SK-N-SH (cell line): Measurements from ENCODE around the gene MFSD2B.

Experiments
- EP300 ChIP-seq, 2 experiments: IDR thresholded peaks; 2 replicates each; pipeline versions ENCODE4 v1.4.0 to v1.6.1; 2012; ENCODE audit warnings: borderline replicate concordance in 1 of 2, low read depth in 1 of 2, low read length in 1 of 2
- EZH2phosphoT487 ChIP-seq: fragments of 200-600 bp; sonication (generic); IDR thresholded peaks from 2 replicates; pipeline ENCODE4 v1.6.1; 2017; ENCODE audit warnings: low read depth, mixed run types, mild to moderate bottlenecking, antibody characterized with exemption, moderate library complexity, borderline replicate concordance
- FOSL2 ChIP-seq: IDR thresholded peaks from 2 replicates; pipeline ENCODE4 v1.4.0; 2012; ENCODE audit warnings: low read depth, mild to moderate bottlenecking, moderate library complexity, borderline replicate concordance
- FOXM1 ChIP-seq: IDR thresholded peaks from 2 replicates; pipeline ENCODE4 v1.4.0; 2012; ENCODE audit warnings: low read depth, mild to moderate bottlenecking
- GABPA ChIP-seq: IDR thresholded peaks from 2 replicates; pipeline ENCODE4 v1.4.0; 2012; ENCODE audit warnings: low read depth, mild to moderate bottlenecking
- JUND ChIP-seq: IDR thresholded peaks from 2 replicates; pipeline ENCODE4 v1.4.0; 2012
- MEF2A ChIP-seq: IDR thresholded peaks from 2 replicates; pipeline ENCODE4 v1.4.0; 2012; ENCODE audit warnings: low read depth, borderline replicate concordance
- POLR2AphosphoS5 ChIP-seq: IDR thresholded peaks from 2 replicates; pipeline ENCODE4 v1.6.1; 2012; ENCODE audit warnings: low read depth, low read length
- RAD21 ChIP-seq: IDR thresholded peaks from 2 replicates; pipeline ENCODE4 v1.6.1; 2012; ENCODE audit warnings: mild to moderate bottlenecking, low read length
- YY1 ChIP-seq: IDR thresholded peaks from 2 replicates; pipeline ENCODE4 v1.4.0; 2012; ENCODE audit warnings: low read depth, mild to moderate bottlenecking
- TF ChIP-seq, protein P1 (sequence below): IDR thresholded peaks from 2 replicates; pipeline ENCODE4 v1.6.1; 2012; ENCODE audit warnings: mild to moderate bottlenecking, low read depth, low read length, moderate library complexity
- TF ChIP-seq, protein P2 (sequence below): fragments of 200-600 bp; sonication (generic); IDR thresholded peaks from 2 replicates; pipeline ENCODE4 v1.6.1; 2017; ENCODE audit warnings: antibody characterized with exemption, mild to moderate bottlenecking, moderate library complexity

DNA sequence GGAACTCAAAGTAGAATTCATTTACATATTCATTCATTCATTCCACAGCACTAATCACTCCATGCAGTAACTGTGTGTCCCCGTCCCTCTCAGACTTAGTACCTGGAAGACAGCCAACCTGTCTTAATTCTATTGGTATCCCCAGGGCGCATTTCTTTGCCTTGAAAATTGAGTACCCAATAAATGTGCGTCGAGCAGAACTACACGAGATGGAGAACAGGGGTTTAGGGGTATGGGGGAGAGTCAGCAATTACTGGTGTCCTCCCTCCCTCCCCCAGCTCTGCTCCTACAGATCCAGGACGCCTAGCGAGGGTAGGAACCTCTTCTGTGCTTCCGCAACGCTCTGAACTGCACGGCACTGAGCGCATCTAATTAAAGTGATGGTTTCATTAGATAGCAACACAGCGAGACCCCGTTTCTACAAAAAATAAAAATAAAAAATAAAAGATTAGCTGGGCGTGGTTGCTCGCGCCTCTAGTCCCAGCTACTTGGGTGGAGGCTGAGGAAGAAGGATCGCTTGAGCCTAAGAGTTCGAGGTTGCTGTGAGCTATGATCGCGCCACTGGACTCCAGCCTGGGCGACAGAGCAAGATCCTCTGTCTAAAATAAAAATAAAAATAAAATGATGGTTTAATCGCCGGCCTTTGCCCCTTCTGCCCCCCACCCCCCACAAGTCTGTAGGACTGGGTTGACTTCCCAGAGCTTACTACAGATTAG is 39.0 kb downstream of the MFSD2B start:
- TF ChIP-seq EP300 (IDR thresholded peaks at IDR 0.05; ENCODE audit: borderline replicate concordance in 1 of 2, low read depth in 1 of 2, low read length in 1 of 2) (no peak), POLR2AphosphoS5 (no peak), FOXM1 (no peak), FOSL2 (no peak), JUND (no peak), RAD21 (no peak), MEF2A (no peak), YY1 (no peak), GABPA (no peak), EZH2phosphoT487 (no peak)
- TF ChIP-seq, protein P1, sequence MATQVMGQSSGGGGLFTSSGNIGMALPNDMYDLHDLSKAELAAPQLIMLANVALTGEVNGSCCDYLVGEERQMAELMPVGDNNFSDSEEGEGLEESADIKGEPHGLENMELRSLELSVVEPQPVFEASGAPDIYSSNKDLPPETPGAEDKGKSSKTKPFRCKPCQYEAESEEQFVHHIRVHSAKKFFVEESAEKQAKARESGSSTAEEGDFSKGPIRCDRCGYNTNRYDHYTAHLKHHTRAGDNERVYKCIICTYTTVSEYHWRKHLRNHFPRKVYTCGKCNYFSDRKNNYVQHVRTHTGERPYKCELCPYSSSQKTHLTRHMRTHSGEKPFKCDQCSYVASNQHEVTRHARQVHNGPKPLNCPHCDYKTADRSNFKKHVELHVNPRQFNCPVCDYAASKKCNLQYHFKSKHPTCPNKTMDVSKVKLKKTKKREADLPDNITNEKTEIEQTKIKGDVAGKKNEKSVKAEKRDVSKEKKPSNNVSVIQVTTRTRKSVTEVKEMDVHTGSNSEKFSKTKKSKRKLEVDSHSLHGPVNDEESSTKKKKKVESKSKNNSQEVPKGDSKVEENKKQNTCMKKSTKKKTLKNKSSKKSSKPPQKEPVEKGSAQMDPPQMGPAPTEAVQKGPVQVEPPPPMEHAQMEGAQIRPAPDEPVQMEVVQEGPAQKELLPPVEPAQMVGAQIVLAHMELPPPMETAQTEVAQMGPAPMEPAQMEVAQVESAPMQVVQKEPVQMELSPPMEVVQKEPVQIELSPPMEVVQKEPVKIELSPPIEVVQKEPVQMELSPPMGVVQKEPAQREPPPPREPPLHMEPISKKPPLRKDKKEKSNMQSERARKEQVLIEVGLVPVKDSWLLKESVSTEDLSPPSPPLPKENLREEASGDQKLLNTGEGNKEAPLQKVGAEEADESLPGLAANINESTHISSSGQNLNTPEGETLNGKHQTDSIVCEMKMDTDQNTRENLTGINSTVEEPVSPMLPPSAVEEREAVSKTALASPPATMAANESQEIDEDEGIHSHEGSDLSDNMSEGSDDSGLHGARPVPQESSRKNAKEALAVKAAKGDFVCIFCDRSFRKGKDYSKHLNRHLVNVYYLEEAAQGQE, result 0 out of 2 replicates have a peak, but pooled peaks have one; percentile 8
- TF ChIP-seq, protein P2, sequence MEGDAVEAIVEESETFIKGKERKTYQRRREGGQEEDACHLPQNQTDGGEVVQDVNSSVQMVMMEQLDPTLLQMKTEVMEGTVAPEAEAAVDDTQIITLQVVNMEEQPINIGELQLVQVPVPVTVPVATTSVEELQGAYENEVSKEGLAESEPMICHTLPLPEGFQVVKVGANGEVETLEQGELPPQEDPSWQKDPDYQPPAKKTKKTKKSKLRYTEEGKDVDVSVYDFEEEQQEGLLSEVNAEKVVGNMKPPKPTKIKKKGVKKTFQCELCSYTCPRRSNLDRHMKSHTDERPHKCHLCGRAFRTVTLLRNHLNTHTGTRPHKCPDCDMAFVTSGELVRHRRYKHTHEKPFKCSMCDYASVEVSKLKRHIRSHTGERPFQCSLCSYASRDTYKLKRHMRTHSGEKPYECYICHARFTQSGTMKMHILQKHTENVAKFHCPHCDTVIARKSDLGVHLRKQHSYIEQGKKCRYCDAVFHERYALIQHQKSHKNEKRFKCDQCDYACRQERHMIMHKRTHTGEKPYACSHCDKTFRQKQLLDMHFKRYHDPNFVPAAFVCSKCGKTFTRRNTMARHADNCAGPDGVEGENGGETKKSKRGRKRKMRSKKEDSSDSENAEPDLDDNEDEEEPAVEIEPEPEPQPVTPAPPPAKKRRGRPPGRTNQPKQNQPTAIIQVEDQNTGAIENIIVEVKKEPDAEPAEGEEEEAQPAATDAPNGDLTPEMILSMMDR, result no peak
